Right forelimb (tissue), 1 donor: ENCODE data around the gene MEG3.

ENCODE experiments used
- DNase-seq: peaks from one replicate; pipeline ENCODE4 v3.0.0-alpha.2; 2018

Gene MEG3

DNA sequence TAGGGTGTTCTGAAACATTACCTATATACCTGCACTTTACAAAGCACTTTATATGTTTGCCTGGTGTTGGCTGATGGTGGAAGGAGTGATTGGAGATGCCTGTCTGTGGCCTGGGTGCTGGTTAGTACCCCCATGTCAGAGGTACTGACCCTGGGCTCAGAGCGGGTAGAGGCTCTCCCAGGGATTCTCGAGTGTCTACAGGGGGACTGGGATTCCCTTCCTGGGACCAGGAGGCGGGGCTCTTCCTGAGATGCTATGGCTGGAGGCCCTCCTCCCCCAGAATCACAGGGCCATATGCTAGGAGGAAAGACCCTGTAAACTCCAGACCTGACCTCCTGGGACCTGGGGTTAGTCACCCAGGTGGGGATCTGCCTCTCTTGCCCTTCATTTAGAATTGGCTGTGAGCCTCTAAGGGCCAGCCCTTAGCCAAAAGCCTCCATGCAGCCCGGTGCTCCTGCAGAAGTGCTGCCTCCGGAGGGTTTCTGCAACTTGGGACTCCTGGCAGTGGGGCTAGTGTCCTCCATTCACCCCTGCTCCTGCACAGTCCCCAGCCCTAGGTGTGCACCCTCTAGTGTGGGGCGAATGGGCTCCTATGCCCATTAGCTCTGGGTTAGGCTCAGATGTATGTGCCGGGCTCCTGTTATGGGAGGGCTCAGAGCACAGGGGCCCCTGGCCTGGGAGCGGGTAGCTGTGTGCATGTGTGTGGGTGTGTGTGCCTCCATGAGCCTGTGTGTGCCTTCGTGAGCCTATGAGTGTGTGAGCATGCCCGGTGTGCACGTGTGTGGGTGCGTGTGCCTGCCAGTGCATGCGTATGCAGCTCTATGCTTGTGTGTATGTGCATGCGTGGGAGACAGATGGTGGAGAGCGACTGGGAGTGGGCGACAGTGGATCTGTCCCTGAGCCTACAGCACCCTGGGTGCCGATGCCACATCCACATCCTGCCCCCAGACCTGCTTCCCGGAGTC is 41.0 kb downstream of the MEG3 start:
- no peak for DNase-seq

- DNase-seq: no peak
Measured at GRCh38 chr14:100867631-100868315, 41.9 kb downstream of the MEG3 start.

- DNase-seq: no peak
Measured at GRCh38 chr14:100868621-100869370, 42.9 kb downstream of the MEG3 start.

DNA sequence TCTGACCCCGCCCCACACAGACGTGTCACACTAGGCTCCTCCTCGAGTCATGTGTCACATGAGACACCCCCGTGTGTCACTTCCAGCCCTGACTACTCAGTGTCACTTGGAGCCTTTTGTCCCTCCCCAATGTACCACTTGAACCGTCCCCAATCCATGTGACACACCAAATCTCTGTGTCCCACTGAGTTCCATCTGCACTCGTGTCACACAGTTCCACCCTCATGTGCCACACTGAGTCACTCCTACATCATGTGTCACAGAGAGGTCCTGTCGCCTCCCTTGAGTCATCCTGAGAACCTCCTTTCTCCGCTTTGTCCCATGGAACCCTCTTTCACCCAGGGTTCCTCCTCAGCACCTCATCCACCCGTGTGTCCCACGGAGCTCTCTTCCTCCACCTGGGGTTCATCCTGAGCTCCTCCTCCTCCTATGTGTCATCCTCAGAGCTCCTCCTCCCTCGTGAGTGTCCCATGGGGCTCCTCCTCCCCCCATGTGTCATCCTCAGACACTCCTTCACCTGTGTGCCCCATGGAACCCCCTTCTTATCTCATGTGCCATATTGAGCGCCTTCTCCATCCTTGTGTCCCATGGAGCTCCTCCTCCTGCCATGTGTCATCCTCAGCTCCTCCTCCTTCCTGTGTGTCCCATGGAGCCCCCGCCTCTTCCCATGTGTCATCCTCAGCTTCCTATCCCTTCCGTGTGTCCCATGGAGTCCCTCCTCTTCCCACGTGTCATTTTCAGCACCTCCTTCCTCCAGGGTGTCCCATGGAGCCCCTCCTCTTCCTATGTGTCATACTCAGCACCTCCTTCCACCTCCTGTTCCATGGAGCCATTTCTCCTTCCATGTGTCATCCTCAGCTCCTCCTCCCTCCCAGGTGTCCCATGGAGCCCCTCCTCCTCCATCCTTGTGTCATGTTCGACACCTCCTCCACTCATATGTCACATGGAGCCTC is 45.6 kb downstream of the MEG3 start:
- DNase-seq: no peak

DNA sequence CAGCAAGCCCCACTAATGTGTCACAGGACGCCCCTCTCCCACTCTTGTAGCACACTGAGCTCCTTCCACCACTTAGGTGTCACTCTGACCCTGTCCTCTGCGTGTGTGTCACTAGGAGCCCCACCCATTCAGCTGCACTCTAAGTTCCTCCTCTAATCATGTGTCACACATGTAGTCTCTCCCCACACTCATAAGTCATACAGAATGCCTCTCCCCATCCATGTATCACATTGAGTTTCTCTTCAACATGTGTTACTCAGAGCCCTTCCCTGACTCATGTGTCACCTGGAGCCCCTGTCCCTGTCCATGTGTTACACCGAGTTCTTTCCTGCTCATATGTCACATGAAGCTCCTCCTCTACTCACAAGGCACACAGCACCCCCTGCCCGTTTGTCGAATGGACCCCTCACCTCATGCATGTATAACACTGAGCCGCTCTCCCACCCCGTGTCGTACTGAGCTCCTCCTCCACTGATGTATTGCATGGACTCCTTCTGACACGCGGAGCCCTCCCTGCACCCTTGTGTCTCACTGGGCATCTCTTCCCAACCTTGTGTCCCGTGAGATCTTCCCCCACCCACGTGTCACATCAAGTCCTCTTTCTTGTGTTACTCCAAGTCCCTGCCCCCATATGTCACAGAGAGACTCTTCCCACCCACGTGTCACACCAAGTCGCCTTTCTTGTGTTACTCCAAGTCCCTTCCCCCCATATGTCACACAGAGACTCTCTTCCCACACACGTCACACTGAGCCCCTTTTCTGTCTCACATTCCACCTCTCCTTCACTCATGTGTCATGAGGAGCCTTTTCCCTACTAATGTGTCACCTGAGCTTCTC is 46.6 kb downstream of the MEG3 start:
- no peak for DNase-seq

DNA sequence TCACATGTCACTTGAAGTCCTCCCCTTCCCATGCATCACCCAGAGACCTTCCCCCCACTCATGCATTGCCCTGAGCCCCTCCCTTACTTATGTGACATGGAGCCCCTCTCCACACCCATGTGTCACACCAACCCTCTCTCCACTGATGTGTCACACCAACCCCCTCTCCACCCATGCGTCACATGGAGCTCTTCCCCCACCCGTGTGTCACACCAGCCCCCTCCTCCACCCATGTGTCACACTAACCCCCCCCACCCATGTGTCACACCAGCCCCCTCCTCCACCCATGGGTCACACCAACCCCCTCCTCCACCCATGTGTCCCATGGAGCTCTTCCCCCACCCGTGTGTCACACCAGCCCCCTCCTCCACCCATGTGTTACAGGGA is 47.2 kb downstream of the MEG3 start:
- no peak for DNase-seq

- DNase-seq: no peak
Measured at GRCh38 chr14:100874051-100874410, 48.1 kb downstream of the MEG3 start.

DNA sequence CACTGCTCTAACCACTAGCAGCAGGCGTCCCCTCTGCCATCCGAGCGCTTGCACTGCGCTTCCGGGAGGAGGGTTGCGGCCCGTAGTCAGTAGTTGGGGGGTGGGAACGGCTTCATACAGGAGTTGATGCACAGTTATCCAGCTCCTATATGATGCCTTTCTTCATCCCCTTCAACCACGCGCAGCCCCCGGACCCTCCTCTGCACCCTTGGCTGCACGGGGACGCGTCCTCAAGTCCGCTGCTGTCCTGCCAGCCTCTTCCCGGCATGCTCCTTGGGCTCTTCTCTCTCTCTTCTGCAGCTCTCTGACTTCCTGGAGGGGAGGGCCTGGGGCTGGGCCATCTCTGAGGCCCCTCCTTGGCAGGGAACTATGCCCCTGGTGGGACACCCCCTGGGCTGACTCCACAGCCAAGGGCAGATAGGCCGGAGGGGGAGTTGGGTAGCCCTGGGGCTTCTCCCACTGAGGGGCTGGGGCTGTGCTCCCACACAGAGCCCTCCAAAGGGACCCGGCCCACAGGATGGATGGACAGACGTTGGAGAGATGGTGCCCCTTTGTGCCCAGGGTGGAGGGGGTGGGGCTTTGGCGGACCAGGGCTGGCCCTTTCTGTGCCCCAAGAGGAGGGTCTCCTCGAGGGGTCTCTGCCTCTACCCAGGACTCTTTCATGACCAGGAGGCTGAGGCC is 48.6 kb downstream of the MEG3 start:
- DNase-seq: no peak

DNA sequence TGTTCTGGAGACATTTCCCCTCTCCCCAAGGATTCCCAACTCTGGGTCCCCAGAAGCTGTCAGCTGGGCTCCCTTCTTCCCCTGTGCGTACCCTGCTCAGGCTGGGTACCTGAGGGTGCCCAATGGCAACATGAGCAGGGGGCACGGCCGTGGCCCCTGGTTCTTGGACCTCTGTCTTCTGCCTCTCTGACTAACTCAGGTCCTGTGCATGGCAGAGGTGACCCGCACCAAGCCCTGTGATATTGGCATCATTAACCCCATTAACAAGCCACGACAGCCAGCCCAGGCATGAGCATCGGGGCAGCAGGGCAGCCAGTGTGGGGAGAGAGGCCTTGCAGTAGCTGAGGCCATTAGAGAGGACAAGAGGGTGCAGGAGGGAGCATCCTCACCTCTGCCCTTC is 49.2 kb downstream of the MEG3 start:
- no peak for DNase-seq

DNA sequence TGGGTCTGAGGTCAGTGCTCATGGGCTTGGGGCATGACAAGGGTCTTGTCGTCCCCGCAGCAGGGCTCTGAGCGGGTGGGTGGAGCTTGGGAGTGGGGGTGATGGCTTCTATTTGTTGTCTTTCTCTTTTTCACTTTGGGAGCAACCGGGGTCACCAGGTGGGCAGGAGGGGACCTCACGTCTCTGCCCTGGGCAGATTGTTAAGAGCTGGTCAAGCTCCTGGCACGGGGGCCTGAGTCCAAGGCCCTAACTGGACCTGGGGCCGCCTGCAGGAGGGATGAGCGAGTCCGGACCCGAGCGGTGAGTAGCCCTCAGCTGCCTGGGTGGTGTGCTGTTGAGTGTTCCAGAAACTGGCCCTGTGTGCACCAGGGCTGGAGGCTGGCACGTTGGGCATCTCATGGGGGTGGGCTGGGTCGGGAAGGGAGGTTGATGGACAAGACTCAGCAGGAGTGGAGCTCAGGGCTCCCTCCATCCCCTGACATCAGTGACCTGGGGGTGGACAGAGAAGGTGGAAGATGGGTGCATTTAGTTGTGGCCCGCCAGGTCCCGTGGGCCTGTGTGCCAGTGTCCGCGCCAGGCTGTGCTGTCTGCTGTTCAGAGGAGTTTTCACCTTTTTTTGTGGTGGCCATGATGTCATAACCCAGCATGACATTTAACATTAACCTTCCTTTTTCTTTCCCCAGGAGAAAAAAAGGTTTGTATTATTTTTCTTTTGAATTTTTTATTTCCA is 50.1 kb downstream of the MEG3 start:
- no peak for DNase-seq

GRCh38 chr14:100878271-100879146 is 52.6 kb downstream of the MEG3 start:
- DNase-seq: no peak

GRCh38 chr14:100879194-100879593 is 53.3 kb downstream of the MEG3 start:
- DNase-seq: no peak

DNA sequence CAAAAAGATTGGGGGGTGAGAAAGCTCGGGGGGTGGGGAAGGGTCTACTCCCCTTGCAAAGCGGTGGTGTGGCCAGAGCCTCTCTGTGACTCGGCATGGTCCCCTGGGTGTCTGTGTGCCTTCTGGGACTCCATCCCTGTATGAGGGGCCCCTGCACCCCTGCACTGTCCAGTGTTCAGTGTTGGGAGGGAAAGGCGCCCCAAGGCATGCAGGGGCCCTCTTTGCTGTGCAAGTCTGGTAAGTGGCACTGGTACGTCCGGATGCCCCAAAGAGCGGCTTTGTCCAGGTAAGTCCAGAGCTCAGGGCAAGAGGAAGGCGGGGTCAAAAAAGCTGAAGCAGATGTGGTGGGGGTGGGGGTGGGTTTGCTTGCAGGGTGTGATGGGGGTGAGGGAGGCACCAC is 53.9 kb downstream of the MEG3 start:
- DNase-seq: no peak

DNA sequence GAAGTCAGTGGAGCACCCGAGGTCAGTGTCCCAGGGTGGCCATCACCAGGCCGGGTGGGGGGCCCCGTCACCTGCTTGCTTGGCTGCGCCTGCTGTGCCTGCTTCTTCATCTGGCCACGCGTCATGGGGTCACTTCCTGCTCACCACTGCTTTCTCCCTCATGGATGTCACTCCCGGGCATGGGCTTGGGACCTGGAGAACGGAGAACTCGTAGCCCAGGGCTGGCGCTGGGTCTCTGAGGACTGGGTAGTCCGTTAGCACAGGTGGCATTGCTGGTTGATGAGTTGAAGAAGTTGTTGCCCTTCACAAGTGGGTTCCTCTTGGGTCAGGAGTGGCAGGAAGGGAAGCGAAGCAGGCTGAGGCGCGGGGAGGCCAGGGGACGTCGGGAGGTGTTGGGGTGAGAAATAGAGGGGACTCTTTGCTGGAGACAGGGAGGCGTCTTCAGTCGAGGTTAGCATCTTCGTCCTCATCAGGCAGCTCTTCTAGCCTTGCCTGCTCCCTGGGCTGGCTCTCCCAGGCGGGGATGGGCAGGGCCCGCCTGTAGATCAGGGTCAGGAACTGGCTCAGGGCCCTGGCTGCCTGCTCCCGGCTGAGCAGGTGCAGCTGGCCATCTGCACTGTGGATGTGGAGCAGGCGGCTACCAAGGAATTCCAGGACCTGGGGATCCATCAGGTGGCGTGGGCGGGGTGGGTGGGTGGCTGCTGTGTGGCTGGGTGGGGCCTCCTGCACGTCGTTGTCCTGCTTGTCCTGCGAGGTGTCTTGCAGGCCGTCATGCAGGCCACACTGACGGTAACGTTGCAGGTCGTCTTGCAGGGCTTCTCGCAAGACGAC is 54.6 kb downstream of the MEG3 start:
- DNase-seq: no peak

- no peak for DNase-seq
Measured at GRCh38 chr14:100881211-100882025, 55.5 kb downstream of the MEG3 start.

- no peak for DNase-seq
Measured at GRCh38 chr14:100882026-100882967, 56.4 kb downstream of the MEG3 start.
